Esophagus squamous epithelium (tissue), 5 donors: ENCODE data around the gene MOB2. TPM values are rescaled to one million over a fixed set of nuclear protein-coding genes. Genes with fewer than 3 reads are reported as not detected.

Source experiments
- DNase-seq: peaks from one replicate; lab custom pipeline; 2025; lab: John Stamatoyannopoulos, UW
- H3K27ac ChIP-seq, 4 donors: fragments of 200-600 bp; sonication (generic); one replicate each; pipeline ENCODE4 v1.5.1; 2016 to 2019; ENCODE audit warnings: mild to moderate bottlenecking in 1 of 4
- H3K27me3 ChIP-seq, 4 donors: fragments of 200-600 bp; sonication (generic); 1 replicate in 3 of 4; 2 replicates in 1 of 4; pipeline versions ENCODE4 v1.5.1 to v1.6.0; 2017 to 2021; ENCODE audit warnings: antibody characterized with exemption in 1 of 4
- H3K36me3 ChIP-seq, 3 donors: fragments of 200-600 bp; sonication (generic); one replicate each; pipeline ENCODE4 v1.5.1; 2016 to 2019
- H3K4me1 ChIP-seq, 3 donors: fragments of 200-600 bp; sonication (generic); one replicate each; pipeline ENCODE4 v1.5.1; 2017 to 2019
- H3K4me3 ChIP-seq, 4 donors: fragments of 200-600 bp; sonication (generic); 1 replicate in 3 of 4; 2 replicates in 1 of 4; pipeline ENCODE4 v1.5.1; 2016 to 2019; ENCODE audit warnings: mild to moderate bottlenecking in 2 of 4, moderate library complexity in 1 of 4
- H3K9me3 ChIP-seq, 3 donors: fragments of 200-600 bp; sonication (generic); one replicate each; pipeline ENCODE4 v1.5.1; 2016 to 2019
- POLR2A ChIP-seq, 4 donors: fragments of 450-650 bp; IDR thresholded peaks; one replicate each; pipeline ENCODE4 v1.6.1; 2017; ENCODE audit warnings: antibody characterized with exemption in 4 of 4, mild to moderate bottlenecking in 4 of 4, moderate library complexity in 3 of 4
- WGBS, 2 donors: methylation state at CpG; one replicate each; pipeline ENCODE4 v1.1.5; 2018; 5-methylcytosine and 5-hydroxymethylcytosine counted together
- intact Hi-C: fragments of 100-400 bp; cut with DNase I; formaldehyde crosslinking; loops from one replicate; pipeline ENCODE4 v1.15.0; 2022
- total RNA-seq, 4 donors: library from RNA; depleted of rRNA; stranded (reverse); fragments of >200 nt; gene quantifications; one replicate each; pipeline ENCODE4 v1.1.0, GENCODE V29; 2016
- TF ChIP-seq, protein P1 (sequence below), 6 experiments: fragments of 450-650 bp in 4 of 6; fragments of 200-600 bp in 2 of 6; sonication (generic) in 2 of 6; IDR thresholded peaks; one replicate each; pipeline ENCODE4 v1.5.1; 2016 to 2019; ENCODE audit warnings: antibody characterized with exemption in 6 of 6, mild to moderate bottlenecking in 4 of 6, moderate library complexity in 4 of 6
- donor health status: DM: yes; HTN: yes; CAD: no.

Gene MOB2
- total RNA-seq, 4 donors from 2014 or later = 21.5 to 45.0 (median 30.1) TPM

DNA sequence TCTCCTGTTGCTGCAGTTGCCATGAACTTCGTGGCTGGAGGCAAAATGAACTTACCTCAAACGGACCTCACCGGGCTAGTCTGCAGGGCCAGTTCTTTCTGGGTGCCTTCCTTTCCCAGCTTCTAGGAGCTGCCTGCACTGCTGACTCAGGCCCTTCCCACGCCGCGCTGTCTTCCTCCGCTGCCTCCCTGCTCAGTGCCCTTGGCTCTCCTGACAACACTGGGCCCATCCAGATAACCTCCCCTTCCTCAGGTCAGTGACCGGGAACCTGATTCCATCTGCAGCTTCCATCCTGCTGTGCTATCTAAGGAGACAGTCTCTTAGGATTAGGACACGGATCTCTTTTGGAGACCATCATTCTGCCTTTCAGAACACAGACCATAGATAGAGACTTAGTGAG is 19.3 kb downstream of the MOB2 start:
- intact Hi-C loops = no loop called here
- 64 to 81% methylated on average over 8 to 9 of the region's 9 CpGs for WGBS, 2 donors
- H3K36me3 ChIP-seq = peaks cover 23 to 80% (median 25%) of the 10 kb centered on the region in 3 donors
- TF ChIP-seq POLR2A (IDR thresholded peaks at IDR 0.05) = no peak
- TF ChIP-seq, protein P1, sequence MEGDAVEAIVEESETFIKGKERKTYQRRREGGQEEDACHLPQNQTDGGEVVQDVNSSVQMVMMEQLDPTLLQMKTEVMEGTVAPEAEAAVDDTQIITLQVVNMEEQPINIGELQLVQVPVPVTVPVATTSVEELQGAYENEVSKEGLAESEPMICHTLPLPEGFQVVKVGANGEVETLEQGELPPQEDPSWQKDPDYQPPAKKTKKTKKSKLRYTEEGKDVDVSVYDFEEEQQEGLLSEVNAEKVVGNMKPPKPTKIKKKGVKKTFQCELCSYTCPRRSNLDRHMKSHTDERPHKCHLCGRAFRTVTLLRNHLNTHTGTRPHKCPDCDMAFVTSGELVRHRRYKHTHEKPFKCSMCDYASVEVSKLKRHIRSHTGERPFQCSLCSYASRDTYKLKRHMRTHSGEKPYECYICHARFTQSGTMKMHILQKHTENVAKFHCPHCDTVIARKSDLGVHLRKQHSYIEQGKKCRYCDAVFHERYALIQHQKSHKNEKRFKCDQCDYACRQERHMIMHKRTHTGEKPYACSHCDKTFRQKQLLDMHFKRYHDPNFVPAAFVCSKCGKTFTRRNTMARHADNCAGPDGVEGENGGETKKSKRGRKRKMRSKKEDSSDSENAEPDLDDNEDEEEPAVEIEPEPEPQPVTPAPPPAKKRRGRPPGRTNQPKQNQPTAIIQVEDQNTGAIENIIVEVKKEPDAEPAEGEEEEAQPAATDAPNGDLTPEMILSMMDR (IDR thresholded peaks at IDR 0.05) = no peak
- no peak for DNase-seq
- no peaks in the 10 kb centered on the region for H3K27me3 ChIP-seq
- H3K27ac ChIP-seq = peak overlapping the region in 1 of 4 donors; percentile 6
- no peak overlapping the region for H3K4me3 ChIP-seq
- H3K4me1 ChIP-seq = peaks cover 0 to 8% (median 0%) of the 10 kb centered on the region in 3 donors
- no peaks in the 10 kb centered on the region for H3K9me3 ChIP-seq

DNA sequence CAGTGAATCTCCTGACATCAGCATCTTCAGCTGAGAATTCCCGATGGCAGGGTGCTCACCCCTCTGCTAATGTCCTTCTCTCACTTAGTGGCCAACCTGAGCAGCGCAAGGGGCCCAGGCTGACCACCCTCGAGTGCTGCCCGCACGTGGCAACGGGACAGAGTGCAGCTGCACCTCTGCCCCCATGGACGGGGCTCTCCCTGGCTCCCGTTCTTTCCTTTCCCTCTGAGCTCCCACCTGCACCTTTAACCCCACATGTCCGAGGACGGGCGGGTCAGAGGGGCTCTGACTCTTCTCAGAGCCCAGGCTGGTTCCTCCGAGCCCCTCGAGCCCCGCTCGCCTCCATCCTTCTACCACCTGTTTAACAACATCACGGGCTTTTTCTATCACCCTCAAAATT is 19.8 kb downstream of the MOB2 start:
- Histone ChIP-seq H3K27ac (no peak overlapping the region), H3K4me3 (no peak overlapping the region), H3K36me3 (peaks cover 23 to 75% (median 25%) of the 10 kb centered on the region in 3 donors), H3K9me3 (no peaks in the 10 kb centered on the region), H3K4me1 (peaks cover 0 to 12% (median 0%) of the 10 kb centered on the region in 3 donors), H3K27me3 (peaks cover 0 to 4% (median 0%) of the 10 kb centered on the region in 4 donors)
- intact Hi-C loops = no loop called here
- no peak for TF ChIP-seq POLR2A (IDR thresholded peaks at IDR 0.05)
- TF ChIP-seq, protein P1 (IDR thresholded peaks at IDR 0.05) = no peak
- no peak for DNase-seq
- 93 to 95% methylated on average over 10 to 15 of the region's 16 CpGs for WGBS, 2 donors

DNA sequence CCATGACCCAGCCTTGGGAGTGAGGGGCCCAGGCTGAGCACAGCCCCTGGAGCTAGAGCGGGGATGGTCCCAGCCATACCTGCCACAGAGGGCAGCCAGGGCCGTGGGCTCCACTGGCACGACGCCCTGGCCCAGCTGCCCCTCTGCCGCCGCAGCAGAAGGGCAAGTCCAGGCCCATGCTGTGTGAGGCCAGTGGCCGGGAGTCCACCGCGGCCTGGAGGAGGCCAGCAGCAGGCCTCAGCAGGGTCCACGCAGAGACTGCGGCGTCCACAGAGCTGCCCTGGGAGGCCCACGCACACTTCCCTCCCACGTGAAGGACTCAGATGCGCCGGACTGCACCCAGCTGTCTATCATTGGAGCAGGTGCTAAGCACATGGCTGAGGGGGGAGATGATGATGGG is 23.5 kb downstream of the MOB2 start:
- H3K36me3 ChIP-seq = peaks cover 0 to 38% (median 0%) of the 10 kb centered on the region in 3 donors
- H3K27me3 ChIP-seq = peaks cover 0 to 31% (median 3%) of the 10 kb centered on the region in 4 donors
- intact Hi-C loops = no loop called here
- H3K4me3 ChIP-seq = no peak overlapping the region
- no peak for TF ChIP-seq POLR2A (IDR thresholded peaks at IDR 0.05)
- TF ChIP-seq, protein P1 (IDR thresholded peaks at IDR 0.05) = no peak
- no peak for DNase-seq
- 83% methylated on average over 2 of the region's 16 CpGs; no CpG with 5 or more reads in 1 of the 2 donors for WGBS, 2 donors
- no peaks in the 10 kb centered on the region for H3K9me3 ChIP-seq
- H3K4me1 ChIP-seq = peaks cover 0 to 46% (median 14%) of the 10 kb centered on the region in 3 donors
- H3K27ac ChIP-seq = peak overlapping the region in 2 of 4 donors; percentile 15 to 90

DNA sequence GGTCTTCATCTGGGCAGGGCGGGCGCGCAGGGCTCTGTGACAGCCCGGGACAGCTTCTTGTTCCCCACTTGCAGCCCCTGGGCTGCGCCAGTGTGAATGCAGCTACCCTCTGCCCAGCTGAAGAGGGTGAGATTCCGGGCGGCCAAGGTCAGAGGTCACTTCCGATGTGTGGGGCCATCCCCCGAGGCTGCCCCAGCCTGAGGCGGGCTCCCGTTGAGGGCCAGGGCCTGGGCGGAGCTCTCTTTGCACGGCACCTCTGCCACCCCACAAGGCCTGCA is 23.9 kb downstream of the MOB2 start:
- H3K4me3 ChIP-seq = no peak overlapping the region
- H3K4me1 ChIP-seq = peaks cover 0 to 44% (median 14%) of the 10 kb centered on the region in 3 donors
- intact Hi-C loops = no loop called here
- H3K9me3 ChIP-seq = no peaks in the 10 kb centered on the region
- H3K27ac ChIP-seq = peak overlapping the region in 3 of 4 donors; percentile 15 to 90 (median 82)
- no CpG with 5 or more reads among the region's 13 CpGs for WGBS, 2 donors
- no peak for DNase-seq
- H3K36me3 ChIP-seq = peaks cover 0 to 33% (median 0%) of the 10 kb centered on the region in 3 donors
- TF ChIP-seq, protein P1 (IDR thresholded peaks at IDR 0.05) = no peak
- no peak for TF ChIP-seq POLR2A (IDR thresholded peaks at IDR 0.05)
- peaks cover 0 to 31% (median 3%) of the 10 kb centered on the region in 4 donors for H3K27me3 ChIP-seq

DNA sequence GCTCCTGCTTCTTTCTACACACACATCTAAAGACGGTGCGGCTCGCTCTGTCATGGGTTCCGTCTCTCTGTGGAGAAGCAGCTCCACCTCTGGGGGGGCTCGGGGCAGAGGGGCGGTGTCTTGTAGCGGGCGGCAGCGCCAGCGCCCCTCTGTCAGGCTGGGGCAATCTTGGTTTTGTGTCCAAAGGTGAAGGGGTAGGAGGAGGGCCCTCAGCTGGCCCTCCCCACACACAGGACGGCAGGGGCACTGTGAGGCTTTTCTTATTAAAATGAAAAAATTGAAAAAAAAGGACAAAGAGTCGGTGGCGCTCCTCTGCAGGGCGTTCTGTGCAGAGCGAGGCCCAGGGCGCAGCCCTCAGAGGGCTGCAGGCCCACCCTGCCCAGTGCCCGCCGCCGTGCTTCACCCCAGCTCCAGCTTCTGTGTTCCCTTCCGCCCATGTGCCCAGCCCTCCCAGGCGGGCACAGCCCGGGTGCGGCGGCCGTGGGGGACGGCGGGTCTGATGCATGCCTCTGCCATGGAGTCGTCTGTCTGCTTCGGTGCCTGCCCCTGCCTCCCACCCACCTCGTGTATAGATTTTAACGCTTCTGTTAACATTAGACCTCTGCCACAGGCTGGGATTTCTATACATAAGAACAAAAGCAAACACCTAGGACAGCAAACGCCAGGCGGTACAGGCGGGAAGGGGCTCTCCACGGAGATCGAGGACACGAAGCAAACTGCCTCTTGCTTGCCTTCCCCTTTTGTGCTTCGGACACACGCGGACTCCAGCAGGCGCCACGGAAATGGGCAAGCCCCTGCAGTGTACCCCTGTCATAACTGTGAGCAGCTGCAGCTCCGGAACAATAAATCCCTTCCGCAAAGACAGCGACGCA is 24.5 kb downstream of the MOB2 start:
- peaks cover 0 to 44% (median 14%) of the 10 kb centered on the region in 3 donors for H3K4me1 ChIP-seq
- peak overlapping the region; percentile 77 to 90 (median 84) for H3K27ac ChIP-seq
- intact Hi-C loops = no loop called here
- no peak for DNase-seq
- peaks cover 0 to 31% (median 3%) of the 10 kb centered on the region in 4 donors for H3K27me3 ChIP-seq
- H3K36me3 ChIP-seq = peaks cover 0 to 29% (median 0%) of the 10 kb centered on the region in 3 donors
- H3K9me3 ChIP-seq = no peaks in the 10 kb centered on the region
- WGBS, 2 donors = 63 to 77% methylated on average over 22 of the region's 46 CpGs
- no peak overlapping the region for H3K4me3 ChIP-seq
- TF ChIP-seq POLR2A (IDR thresholded peaks at IDR 0.05) = no peak
- TF ChIP-seq, protein P1 (IDR thresholded peaks at IDR 0.05) = no peak
